GM23338 (cell line): ENCODE results near the gene KDM4B.

Source experiments
- CREB1 ChIP-seq: fragments of 250-450 bp; sonication (Bioruptor Pico); IDR thresholded peaks from 2 replicates; pipeline ENCODE4 v1.5.0; 2020; ENCODE audit warnings: low read depth, mild to moderate bottlenecking, moderate library complexity
- EZH2 ChIP-seq: fragments of 200-600 bp; sonication (generic); IDR thresholded peaks from one replicate; pipeline ENCODE4 v1.8.0; 2017; ENCODE audit warnings: antibody characterized with exemption, mild to moderate bottlenecking, low read depth; ENCODE audit not compliant: unreplicated experiment
- EZH2phosphoT487 ChIP-seq: fragments of 200-600 bp; sonication (generic); IDR thresholded peaks from one replicate; pipeline ENCODE4 v1.8.1; 2018; ENCODE audit warnings: antibody characterized with exemption; ENCODE audit not compliant: unreplicated experiment
- JUNB ChIP-seq: IDR thresholded peaks from one replicate; pipeline ENCODE4 v1.6.1; 2016; ENCODE audit warnings: antibody characterized with exemption; ENCODE audit not compliant: unreplicated experiment
- NANOG ChIP-seq: IDR thresholded peaks from 2 replicates; pipeline ENCODE4 v1.6.1; 2016; ENCODE audit warnings: antibody characterized with exemption, borderline replicate concordance
- POLR2AphosphoS5 ChIP-seq: IDR thresholded peaks from 2 replicates; pipeline ENCODE4 v1.6.1; 2016; ENCODE audit warnings: antibody characterized with exemption, low read depth
- STAT1 ChIP-seq: IDR thresholded peaks from one replicate; pipeline ENCODE4 v1.6.1; 2016; ENCODE audit warnings: antibody characterized with exemption; ENCODE audit not compliant: unreplicated experiment
- ZNF114 ChIP-seq: fragments of 250-450 bp; sonication (Bioruptor Pico); IDR thresholded peaks from 2 replicates; pipeline ENCODE4 v1.5.0; 2020; ENCODE audit warnings: mild to moderate bottlenecking, moderate library complexity
- ZNF331 ChIP-seq: fragments of 250-450 bp; sonication (Bioruptor Pico); IDR thresholded peaks from 2 replicates; pipeline ENCODE4 v1.5.0; 2020; ENCODE audit warnings: low read depth, mild to moderate bottlenecking, moderate library complexity
- TF ChIP-seq, protein P1 (sequence below), 2 experiments: fragments of 200-600 bp in 1 of 2; sonication (generic) in 1 of 2; conservative IDR thresholded peaks; 2 replicates each; pipeline versions ENCODE4 v1.5.1 to v1.6.1; 2016 to 2017; ENCODE audit warnings: antibody characterized with exemption in 2 of 2, low read depth in 2 of 2, mild to moderate bottlenecking in 2 of 2, moderate library complexity in 1 of 2
- TF ChIP-seq, protein P2 (sequence below): IDR thresholded peaks from one replicate; pipeline ENCODE4 v1.6.1; 2018; ENCODE audit warnings: antibody characterized with exemption; ENCODE audit not compliant: unreplicated experiment
- TF ChIP-seq, protein P3 (sequence below): IDR thresholded peaks from 2 replicates; pipeline ENCODE4 v1.6.1; 2016; ENCODE audit warnings: antibody characterized with exemption

DNA sequence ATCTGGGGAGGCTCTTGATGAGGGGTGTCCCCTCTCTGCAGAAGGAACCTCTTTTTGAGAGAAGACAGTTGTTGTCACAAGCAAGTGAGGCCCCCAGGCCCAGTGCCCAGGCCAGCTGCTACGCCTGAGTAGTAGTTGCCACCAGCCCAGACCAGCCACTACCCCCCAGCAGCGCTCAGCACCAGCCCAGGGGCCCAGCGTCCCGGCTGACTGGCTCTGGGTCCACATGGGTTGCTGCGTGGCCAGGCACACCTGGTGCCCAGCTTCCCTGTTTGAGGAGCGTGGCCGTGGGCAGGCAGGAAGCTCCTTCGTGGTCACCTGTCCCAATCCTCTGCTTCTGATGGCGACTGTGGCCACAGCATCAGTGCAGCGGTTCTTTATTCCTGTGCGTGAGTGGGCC lies 84.7 kb downstream of the KDM4B start:
- no peak for TF ChIP-seq POLR2AphosphoS5
- TF ChIP-seq EZH2: no peak
- TF ChIP-seq, protein P1, sequence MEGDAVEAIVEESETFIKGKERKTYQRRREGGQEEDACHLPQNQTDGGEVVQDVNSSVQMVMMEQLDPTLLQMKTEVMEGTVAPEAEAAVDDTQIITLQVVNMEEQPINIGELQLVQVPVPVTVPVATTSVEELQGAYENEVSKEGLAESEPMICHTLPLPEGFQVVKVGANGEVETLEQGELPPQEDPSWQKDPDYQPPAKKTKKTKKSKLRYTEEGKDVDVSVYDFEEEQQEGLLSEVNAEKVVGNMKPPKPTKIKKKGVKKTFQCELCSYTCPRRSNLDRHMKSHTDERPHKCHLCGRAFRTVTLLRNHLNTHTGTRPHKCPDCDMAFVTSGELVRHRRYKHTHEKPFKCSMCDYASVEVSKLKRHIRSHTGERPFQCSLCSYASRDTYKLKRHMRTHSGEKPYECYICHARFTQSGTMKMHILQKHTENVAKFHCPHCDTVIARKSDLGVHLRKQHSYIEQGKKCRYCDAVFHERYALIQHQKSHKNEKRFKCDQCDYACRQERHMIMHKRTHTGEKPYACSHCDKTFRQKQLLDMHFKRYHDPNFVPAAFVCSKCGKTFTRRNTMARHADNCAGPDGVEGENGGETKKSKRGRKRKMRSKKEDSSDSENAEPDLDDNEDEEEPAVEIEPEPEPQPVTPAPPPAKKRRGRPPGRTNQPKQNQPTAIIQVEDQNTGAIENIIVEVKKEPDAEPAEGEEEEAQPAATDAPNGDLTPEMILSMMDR (conservative IDR thresholded peaks at IDR 0.05; ENCODE audit: low read depth in 2 of 2): no peak
- no peak for TF ChIP-seq EZH2phosphoT487
- TF ChIP-seq, protein P2, sequence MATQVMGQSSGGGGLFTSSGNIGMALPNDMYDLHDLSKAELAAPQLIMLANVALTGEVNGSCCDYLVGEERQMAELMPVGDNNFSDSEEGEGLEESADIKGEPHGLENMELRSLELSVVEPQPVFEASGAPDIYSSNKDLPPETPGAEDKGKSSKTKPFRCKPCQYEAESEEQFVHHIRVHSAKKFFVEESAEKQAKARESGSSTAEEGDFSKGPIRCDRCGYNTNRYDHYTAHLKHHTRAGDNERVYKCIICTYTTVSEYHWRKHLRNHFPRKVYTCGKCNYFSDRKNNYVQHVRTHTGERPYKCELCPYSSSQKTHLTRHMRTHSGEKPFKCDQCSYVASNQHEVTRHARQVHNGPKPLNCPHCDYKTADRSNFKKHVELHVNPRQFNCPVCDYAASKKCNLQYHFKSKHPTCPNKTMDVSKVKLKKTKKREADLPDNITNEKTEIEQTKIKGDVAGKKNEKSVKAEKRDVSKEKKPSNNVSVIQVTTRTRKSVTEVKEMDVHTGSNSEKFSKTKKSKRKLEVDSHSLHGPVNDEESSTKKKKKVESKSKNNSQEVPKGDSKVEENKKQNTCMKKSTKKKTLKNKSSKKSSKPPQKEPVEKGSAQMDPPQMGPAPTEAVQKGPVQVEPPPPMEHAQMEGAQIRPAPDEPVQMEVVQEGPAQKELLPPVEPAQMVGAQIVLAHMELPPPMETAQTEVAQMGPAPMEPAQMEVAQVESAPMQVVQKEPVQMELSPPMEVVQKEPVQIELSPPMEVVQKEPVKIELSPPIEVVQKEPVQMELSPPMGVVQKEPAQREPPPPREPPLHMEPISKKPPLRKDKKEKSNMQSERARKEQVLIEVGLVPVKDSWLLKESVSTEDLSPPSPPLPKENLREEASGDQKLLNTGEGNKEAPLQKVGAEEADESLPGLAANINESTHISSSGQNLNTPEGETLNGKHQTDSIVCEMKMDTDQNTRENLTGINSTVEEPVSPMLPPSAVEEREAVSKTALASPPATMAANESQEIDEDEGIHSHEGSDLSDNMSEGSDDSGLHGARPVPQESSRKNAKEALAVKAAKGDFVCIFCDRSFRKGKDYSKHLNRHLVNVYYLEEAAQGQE: no peak
- TF ChIP-seq ZNF114 (CRISPR knock-in tag): no peak
- TF ChIP-seq STAT1: no peak
- TF ChIP-seq, protein P3, sequence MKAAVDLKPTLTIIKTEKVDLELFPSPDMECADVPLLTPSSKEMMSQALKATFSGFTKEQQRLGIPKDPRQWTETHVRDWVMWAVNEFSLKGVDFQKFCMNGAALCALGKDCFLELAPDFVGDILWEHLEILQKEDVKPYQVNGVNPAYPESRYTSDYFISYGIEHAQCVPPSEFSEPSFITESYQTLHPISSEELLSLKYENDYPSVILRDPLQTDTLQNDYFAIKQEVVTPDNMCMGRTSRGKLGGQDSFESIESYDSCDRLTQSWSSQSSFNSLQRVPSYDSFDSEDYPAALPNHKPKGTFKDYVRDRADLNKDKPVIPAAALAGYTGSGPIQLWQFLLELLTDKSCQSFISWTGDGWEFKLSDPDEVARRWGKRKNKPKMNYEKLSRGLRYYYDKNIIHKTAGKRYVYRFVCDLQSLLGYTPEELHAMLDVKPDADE: no peak
- no peak for TF ChIP-seq ZNF331
- no peak for TF ChIP-seq CREB1
- no peak for TF ChIP-seq JUNB
- no peak for TF ChIP-seq NANOG
